SIG-M5 treated with dmso at 0.1 percent for 504 hours (cell line): ENCODE measurements around the gene MYL6B.
"Not testable (repeated sequence)": the region's sequence is repeated elsewhere in the genome, so short reads cannot be mapped to it uniquely, and the experiment has no call there.

Experiments used
- DNase-seq: peaks from one replicate; lab custom pipeline; 2025; ENCODE audit not compliant: unreplicated experiment; lab: John Stamatoyannopoulos, UW

The MYL6B gene

GRCh38 chr12:56151672-56152131 lies 685 bp upstream of the MYL6B start:
- peak; percentile 64 for DNase-seq

DNA sequence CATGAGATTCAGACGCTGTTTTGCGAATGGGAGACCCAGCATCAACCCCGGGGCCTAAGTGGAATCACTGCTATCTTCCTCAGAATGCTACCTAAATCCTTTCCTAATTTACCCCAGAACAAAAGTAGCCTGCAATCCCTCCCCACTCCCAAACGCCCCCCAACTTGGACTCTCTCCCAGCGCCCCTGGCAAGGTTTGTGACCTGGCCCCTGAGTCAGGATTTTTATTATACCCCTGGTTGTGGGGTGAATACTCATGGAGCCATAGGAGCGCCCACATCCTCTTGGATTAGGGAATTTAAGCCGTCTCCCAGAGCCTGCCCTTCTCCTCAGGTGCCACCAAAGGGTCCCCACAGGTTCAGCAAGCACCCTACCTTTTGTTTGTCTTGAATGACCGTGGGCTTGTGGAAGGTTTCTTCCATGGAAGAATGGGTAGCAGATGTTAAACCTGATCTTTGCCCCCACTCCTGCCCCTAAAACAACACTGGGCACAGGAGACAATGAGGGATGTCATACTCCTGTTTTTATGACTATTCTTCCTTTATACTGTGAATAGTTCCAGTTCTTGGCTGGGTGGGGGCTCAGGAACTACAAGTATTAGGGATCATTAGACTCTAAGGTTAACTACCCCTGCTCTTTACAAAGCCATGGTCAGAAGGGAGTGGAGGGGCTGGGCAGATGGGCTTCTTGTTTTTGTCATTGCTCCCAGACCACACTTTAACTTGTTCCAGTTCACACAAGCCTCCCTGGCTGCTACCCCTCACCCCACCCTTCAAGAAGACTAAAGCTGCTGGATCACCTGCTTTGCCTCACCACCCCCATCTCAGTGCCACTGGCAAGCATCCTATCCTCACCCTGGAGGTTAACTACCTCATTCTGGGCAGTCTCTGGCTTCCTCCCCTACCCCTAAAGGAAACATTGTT lies 630 bp downstream of the MYL6B start:
- no peak for DNase-seq

- DNase-seq: no peak
These were observed 1.3 kb downstream of the MYL6B start for GRCh38 chr12:56153678-56154065.

GRCh38 chr12:56154246-56154771 lies 1.9 kb downstream of the MYL6B start:
- no peak for DNase-seq

DNA sequence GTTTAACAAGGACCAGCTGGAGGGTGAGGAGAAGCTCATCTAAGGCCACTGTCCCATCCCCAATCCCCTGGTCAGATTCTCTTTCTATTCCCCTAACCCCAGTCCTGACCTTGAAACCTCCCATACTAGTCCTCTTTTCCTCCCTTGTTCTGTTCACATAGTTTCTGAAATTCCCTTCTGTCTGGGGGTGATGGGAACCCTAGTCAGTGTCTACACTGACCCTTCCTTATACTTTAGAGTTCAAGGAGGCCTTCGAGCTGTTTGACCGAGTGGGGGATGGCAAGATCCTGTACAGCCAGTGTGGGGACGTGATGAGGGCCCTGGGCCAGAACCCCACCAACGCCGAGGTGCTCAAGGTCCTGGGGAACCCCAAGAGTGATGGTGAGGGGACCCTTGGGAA lies 2.4 kb downstream of the MYL6B start:
- DNase-seq: no peak

GRCh38 chr12:56155256-56155845 lies 3.0 kb downstream of the MYL6B start:
- DNase-seq: no peak

GRCh38 chr12:56156464-56157200 lies 4.2 kb downstream of the MYL6B start:
- DNase-seq: not testable (repeated sequence)

DNA sequence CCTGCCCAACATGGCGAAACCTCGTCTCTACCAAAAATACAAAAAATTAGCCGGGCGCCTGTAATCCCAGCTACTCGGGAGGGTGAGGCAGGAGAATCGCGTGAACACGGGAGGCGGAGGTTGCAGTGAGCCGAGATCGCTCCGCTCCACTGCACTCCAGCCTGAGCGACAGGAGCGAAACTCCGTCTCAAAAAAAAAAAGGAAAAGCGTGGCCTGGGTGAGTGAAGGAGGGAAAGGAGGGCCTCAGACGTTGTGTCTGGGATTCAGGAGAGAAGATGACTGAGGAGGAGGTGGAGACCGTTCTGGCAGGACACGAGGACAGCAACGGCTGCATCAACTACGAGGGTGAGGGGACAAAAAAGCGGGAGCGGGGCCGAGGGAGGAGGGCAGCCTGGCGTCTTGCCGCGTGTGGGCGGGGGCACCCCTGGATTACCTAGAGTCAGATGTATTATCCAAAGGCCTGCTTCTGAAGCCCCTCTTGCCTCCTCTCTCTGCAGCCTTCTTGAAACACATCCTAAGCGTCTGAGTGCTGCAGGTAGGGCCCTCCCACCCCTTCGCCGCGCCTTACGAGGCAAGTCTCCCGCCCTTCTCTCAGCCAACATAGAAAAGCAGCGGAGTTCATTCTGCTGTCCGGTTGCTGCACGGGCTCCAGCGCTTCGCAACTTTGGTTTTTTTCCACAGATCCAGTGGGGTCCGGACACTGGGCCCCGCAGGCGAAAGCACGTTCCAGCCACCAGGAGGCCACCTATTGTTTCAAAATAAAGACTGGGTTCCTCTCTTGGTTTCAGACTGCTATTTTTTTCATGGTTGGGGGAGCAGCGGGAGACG lies 5.0 kb downstream of the MYL6B start:
- DNase-seq: peak; percentile 97

DNA sequence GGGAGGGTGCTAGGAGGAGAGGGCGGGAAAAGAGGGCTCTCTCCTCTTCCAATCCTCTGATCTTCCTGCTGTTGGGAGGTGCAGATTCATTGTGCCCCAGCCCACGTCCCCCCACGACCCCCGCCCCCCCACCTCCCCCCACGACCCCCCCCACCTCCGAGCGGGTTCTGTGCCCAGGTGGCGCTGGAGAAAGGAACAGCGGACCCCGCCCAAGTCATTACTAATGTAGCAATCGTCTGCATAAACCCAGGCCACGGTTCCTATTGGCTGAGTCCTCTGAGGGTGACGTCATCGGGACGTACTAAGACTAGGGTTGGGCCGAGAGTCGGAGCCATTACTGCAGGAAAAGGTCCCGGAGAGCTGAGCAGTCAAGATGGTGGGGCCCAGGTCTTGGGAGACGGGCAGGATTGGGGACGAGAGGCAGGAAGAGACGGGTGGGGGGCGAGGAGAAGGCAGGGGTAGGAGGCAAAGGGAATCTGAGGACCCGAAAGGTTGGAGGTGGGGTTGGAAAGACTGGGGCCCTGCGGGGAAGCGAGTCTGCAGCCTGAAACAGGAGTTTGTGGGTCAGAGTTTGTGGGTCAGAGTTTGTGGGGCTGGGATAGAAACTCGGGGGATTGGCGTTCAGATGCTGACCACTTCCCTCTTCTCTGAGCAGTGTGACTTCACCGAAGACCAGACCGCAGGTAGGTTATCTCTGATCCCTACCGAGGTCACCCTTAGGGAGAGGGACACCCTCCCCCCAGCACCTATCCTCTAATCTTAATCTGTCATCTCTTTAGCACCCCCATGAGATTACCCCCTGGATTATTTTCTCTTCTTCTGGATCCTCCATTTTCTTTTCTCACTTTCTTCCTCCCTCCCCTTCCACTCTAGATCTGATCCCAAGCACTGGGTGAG lies 5.9 kb downstream of the MYL6B start, which contains the start of gene MYL6:
Gene MYL6, plus strand, starts transcription at position 331 of the 897 bp plus-strand sequence. Its CDS starts 43 bp downstream, at position 374.
- peak; percentile 99 for DNase-seq

GRCh38 chr12:56158926-56159461 lies 6.6 kb downstream of the MYL6B start:
- DNase-seq: peak; percentile 89

- DNase-seq: no peak
These were observed 7.2 kb downstream of the MYL6B start for GRCh38 chr12:56159482-56160192.

- no peak for DNase-seq
These were observed 7.9 kb downstream of the MYL6B start for GRCh38 chr12:56160193-56160763.

GRCh38 chr12:56160894-56161689 lies 8.7 kb downstream of the MYL6B start:
- DNase-seq: no peak

DNA sequence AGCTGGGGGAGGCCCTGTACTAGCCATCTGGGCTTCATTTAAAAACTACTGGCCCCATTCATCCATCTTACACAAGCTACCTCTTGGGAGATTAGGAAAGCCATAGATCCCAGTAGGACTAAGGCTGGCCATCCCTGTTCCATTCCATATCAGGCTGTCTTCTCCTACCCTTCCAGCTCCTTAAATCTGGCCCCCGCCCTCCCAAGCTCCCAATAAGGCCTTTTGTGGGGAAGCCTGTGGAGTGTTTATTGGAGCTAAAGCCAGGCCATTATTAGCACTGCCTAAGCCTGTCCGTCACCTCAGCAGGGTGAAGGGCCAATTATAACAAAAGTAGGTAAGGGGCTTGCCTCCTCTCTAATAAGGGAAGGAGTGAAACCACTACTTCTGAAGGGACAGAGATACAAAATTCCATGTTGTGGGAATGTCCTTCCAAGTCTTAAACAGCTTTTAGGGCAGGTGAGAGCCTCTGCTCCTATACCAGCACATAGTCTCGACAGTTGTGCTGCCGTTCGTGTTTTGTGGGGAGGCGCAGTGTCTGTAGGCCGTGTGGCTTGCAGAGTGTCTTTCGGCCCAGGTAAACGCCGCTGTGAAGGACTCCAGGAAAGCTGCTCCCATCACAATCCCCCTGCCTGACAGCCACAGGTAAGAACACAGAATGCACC lies 9.4 kb downstream of the MYL6B start:
- DNase-seq: no peak

DNA sequence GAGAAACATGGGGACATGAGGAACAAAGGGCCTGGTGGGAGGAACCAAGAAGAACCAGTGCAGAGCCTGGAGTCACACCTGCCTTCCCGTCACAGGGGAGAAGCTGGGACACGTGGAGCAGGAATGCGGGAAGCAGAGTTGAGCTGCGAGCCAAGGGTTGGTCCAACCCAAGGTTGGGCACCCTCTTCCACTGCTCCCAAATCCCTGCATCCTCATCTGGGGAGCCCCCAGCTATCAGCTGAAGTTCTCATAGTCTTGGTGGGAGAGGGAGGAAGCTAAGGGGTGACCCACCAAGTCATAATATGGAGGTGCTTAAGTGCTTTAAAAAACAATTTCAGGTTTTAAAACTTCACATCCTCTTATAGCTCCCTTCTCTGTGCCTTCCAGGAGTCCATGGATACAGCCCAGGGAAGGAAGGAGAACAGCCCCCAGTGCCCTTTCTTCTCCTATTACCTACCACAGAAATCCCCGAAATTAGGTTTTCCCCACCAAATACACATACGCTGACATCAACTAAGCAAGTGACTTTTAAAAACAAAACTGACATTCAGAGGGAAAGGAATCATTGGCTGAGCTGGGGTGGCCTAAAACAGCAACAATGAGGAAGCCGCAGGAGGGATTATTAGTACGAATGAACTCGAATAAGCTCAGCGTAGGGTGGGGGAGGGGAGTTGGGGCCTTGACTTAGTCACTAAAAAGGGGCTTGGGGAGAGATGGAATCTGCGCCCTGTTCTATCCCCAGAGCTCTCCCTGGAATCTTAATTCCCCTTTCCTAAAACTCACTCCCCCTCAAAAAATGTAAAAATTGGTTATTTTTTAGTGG lies 10.3 kb downstream of the MYL6B start:
- DNase-seq: no peak
